HL-60 (cell line): ENCODE measurements around the gene RHOV.

Experiments used
- GABPA ChIP-seq: IDR thresholded peaks from 2 replicates; pipeline ENCODE4 v1.6.1; 2012; ENCODE audit warnings: low read depth
- POLR2AphosphoS5 ChIP-seq: IDR thresholded peaks from 2 replicates; pipeline ENCODE4 v1.6.1; 2012; ENCODE audit warnings: low read depth
- TF ChIP-seq, protein P1 (sequence below): IDR thresholded peaks from one replicate; pipeline ENCODE4 v1.5.1; 2011; ENCODE audit warnings: low read length, control low read depth, inconsistent platforms; ENCODE audit not compliant: insufficient read depth
- TF ChIP-seq, protein P2 (sequence below): IDR thresholded peaks from 2 replicates; pipeline ENCODE4 v1.6.1; 2012; ENCODE audit warnings: low read depth; ENCODE audit not compliant: insufficient replicate concordance

DNA sequence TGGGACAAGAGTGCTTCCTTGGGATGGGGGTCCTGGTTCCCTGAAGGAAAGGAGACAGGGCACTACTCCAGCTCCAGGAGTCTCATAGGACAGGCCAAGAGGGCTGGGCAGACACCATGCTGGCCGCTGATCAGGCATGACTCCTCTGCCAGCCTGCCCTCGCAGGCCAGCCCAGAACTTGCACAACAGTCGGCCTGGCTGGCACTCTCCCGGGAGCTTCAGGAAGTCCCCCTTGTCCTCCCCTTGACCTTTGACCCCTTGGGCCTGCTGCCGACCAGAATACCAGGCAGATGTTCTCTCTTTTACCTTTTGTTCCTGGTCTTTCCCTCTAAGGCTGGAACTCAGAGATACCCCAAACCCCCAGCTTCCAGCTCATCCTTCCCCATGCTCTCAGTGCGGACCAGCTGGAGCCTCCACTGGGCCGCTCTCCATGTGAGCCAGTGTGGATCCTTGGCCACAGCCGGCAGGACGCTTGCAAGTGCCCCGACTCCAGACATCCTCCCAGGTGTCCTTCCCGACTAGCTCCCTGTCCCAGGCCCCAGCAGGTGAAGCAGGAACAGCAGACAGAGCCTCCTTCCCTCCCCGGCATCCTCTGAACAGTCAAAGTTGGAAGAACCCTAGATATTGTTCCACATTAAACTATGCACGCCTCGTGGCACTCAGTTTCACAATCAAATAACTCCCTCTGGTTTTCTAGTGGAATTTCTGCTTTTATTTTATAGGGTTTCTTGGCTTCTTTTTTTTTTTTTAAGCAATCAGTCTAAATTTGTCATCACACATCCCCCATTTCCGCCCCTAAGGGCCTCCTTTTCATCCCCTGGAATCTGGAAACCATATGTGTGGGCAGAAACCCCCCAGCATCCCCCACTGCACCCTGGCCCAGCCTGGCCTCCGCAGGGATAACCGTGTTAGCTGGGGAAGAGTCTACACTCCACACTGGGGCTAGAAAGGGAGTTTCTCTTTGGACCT is 35.9 kb upstream of the RHOV start:
- TF ChIP-seq, protein P1, sequence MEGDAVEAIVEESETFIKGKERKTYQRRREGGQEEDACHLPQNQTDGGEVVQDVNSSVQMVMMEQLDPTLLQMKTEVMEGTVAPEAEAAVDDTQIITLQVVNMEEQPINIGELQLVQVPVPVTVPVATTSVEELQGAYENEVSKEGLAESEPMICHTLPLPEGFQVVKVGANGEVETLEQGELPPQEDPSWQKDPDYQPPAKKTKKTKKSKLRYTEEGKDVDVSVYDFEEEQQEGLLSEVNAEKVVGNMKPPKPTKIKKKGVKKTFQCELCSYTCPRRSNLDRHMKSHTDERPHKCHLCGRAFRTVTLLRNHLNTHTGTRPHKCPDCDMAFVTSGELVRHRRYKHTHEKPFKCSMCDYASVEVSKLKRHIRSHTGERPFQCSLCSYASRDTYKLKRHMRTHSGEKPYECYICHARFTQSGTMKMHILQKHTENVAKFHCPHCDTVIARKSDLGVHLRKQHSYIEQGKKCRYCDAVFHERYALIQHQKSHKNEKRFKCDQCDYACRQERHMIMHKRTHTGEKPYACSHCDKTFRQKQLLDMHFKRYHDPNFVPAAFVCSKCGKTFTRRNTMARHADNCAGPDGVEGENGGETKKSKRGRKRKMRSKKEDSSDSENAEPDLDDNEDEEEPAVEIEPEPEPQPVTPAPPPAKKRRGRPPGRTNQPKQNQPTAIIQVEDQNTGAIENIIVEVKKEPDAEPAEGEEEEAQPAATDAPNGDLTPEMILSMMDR, result no peak
- TF ChIP-seq GABPA (no peak), POLR2AphosphoS5 (no peak)
- TF ChIP-seq, protein P2, sequence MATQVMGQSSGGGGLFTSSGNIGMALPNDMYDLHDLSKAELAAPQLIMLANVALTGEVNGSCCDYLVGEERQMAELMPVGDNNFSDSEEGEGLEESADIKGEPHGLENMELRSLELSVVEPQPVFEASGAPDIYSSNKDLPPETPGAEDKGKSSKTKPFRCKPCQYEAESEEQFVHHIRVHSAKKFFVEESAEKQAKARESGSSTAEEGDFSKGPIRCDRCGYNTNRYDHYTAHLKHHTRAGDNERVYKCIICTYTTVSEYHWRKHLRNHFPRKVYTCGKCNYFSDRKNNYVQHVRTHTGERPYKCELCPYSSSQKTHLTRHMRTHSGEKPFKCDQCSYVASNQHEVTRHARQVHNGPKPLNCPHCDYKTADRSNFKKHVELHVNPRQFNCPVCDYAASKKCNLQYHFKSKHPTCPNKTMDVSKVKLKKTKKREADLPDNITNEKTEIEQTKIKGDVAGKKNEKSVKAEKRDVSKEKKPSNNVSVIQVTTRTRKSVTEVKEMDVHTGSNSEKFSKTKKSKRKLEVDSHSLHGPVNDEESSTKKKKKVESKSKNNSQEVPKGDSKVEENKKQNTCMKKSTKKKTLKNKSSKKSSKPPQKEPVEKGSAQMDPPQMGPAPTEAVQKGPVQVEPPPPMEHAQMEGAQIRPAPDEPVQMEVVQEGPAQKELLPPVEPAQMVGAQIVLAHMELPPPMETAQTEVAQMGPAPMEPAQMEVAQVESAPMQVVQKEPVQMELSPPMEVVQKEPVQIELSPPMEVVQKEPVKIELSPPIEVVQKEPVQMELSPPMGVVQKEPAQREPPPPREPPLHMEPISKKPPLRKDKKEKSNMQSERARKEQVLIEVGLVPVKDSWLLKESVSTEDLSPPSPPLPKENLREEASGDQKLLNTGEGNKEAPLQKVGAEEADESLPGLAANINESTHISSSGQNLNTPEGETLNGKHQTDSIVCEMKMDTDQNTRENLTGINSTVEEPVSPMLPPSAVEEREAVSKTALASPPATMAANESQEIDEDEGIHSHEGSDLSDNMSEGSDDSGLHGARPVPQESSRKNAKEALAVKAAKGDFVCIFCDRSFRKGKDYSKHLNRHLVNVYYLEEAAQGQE, result no peak
